ENCODE data around the gene FARP1.

DNA sequence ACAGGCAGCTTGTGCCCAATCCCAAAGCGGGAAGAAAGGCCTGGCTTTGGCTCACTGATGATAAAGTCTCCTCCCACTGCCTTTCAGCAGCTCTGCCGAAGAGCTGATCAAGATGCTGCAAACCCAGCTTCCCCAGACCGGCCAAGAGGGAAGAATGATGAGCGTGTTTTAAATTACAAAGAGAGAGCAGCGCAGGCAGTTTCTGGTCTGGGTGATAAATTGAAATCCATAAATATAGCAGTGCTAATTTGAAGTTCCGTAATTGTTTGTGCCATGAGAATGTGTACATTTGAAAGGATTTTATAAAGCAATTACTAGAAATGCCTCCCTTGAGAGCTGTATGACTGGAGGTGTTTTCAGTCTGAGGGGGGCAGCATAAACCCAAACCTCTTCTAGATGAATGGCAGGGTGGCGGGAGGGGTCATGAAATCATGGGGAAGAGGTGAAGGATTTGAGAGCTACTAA lies 262.2 kb downstream of the FARP1 start:
- TF ChIP-seq, protein P1, sequence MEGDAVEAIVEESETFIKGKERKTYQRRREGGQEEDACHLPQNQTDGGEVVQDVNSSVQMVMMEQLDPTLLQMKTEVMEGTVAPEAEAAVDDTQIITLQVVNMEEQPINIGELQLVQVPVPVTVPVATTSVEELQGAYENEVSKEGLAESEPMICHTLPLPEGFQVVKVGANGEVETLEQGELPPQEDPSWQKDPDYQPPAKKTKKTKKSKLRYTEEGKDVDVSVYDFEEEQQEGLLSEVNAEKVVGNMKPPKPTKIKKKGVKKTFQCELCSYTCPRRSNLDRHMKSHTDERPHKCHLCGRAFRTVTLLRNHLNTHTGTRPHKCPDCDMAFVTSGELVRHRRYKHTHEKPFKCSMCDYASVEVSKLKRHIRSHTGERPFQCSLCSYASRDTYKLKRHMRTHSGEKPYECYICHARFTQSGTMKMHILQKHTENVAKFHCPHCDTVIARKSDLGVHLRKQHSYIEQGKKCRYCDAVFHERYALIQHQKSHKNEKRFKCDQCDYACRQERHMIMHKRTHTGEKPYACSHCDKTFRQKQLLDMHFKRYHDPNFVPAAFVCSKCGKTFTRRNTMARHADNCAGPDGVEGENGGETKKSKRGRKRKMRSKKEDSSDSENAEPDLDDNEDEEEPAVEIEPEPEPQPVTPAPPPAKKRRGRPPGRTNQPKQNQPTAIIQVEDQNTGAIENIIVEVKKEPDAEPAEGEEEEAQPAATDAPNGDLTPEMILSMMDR (conservative IDR thresholded peaks at IDR 0.05), result no peak
- TF ChIP-seq ZFX (IDR thresholded peaks at IDR 0.05), result no peak

Measured in C4-2B (cell line).